NB4 (cell line): ENCODE results near the gene EXOC3.

ENCODE experiments used
- CTCF ChIP-seq: IDR thresholded peaks from one replicate; pipeline ENCODE4 v1.5.1; 2012; ENCODE audit warnings: low read depth, low read length
- MAX ChIP-seq: IDR thresholded peaks from 2 replicates; pipeline ENCODE4 v1.6.1; 2011; ENCODE audit warnings: low read depth, low read length
- MYC ChIP-seq: IDR thresholded peaks from 2 replicates; pipeline ENCODE4 v1.6.1; 2011; ENCODE audit warnings: low read depth, low read length
- POLR2A ChIP-seq: IDR thresholded peaks from 2 replicates; pipeline ENCODE4 v1.6.1; 2011; ENCODE audit warnings: mild to moderate bottlenecking; ENCODE audit not compliant: insufficient read length; ENCODE audit errors: extremely low read depth

DNA sequence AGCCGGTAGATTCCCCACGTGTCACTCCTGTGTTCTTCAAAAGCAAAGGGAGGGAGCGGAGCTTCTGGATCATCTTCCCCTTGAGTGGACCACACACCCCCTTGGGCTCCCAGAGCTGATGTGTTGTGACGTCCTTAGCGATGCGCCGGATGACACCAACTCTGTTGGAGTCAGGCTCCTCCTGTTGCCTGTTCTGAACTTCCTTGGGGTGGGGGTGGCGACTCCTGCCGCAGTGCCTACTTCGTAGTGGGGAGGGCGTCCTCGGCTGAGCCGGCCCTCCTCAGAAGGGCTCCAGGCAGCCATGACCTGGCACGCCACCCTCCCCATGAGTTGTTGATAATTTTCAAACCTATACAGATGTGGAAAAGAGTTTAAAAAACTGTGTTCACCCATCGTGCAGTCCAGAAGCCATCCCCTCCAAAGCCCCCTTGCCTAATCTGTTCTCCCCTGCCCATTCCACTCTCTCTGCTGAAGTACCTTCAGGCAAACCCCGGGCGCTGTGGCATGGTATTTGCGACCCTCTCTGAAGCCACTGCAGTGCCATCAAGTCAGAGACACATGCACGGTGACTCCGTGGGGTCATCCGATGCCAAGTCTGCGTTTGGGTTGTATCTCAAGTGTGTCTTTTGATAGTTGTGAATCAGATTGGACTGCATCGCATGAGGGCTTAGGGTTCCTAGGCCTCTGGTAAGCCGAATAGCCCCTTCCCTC is 16.7 kb downstream of the EXOC3 start:
- TF ChIP-seq POLR2A = no peak
- no peak for TF ChIP-seq CTCF
- TF ChIP-seq MAX = no peak
- no peak for TF ChIP-seq MYC
